WERI-Rb-1 (cell line): ENCODE data around the gene TLCD3A.

ENCODE experiments used
- DNase-seq: peaks from one replicate; pipeline ENCODE4 v3.0.0-alpha.2; 2020
- H3K27ac ChIP-seq: fragments of 250-450 bp; sonication (Bioruptor Pico); 2 replicates; pipeline ENCODE4 v1.5.1; 2020; ENCODE audit warnings: mild to moderate bottlenecking, moderate library complexity
- H3K27me3 ChIP-seq: fragments of 250-450 bp; sonication (Bioruptor Pico); 2 replicates; pipeline ENCODE4 v1.5.1; 2021; ENCODE audit warnings: mild to moderate bottlenecking, low read depth, moderate library complexity; ENCODE audit not compliant: insufficient read depth, severe bottlenecking
- H3K36me3 ChIP-seq: fragments of 250-450 bp; sonication (Bioruptor Pico); 2 replicates; pipeline ENCODE4 v1.5.1; 2020; ENCODE audit warnings: mild to moderate bottlenecking, moderate library complexity
- H3K4me3 ChIP-seq: 2 replicates; pipeline ENCODE4 v1.5.1; 2011; ENCODE audit warnings: low read depth, mild to moderate bottlenecking, control low read depth, low read length
- H3K9me3 ChIP-seq: fragments of 250-450 bp; sonication (Bioruptor Pico); 2 replicates; pipeline ENCODE4 v1.5.1; 2021; ENCODE audit warnings: mild to moderate bottlenecking, moderate library complexity; ENCODE audit not compliant: severe bottlenecking
- CTCF ChIP-seq: IDR thresholded peaks from 2 replicates; pipeline ENCODE4 v1.5.1; 2011; ENCODE audit warnings: low read depth, mild to moderate bottlenecking, control low read depth, inconsistent platforms, low read length

The TLCD3A gene

DNA sequence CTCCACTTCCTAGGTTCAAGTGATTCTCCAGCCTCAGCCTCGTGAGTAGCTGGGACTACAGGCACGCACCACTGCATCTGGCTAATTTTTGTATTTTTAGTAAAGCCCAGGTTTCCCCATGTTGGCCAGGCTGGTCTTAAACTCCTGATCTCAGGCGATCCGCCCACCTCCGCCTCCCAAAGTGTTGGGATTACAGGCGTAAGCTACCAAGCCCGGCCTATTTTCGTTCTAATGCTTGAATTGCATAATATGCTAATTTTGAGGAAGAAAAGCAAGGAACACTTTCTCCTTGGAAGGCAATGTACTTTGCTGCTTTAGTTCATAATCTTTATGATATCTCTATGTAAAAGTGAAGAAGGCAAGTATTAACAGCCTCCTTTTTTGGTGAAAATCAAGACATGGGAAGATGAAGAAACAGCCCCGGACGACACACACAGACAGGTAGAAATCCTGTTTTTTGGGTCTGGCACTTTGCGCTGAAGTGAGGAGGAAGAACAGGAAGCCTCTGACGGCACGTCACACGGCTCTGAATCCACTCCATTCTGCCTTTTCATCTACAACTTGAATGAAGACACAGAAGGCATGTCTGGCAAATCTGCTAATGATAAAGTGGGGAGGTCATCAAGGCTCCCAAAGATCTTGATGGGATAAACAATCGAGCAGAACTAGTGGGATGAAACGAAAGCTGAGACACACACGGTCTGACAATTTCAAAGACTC, 42.7 kb upstream of the TLCD3A start:
- no peak for DNase-seq
- Histone ChIP-seq H3K9me3 (no peaks in the 10 kb centered on the region), H3K36me3 (peaks cover 11% of the 10 kb centered on the region), H3K4me3 (no peak overlapping the region), H3K27me3 (no peaks in the 10 kb centered on the region), H3K27ac (no peak overlapping the region)
- TF ChIP-seq CTCF = no peak

DNA sequence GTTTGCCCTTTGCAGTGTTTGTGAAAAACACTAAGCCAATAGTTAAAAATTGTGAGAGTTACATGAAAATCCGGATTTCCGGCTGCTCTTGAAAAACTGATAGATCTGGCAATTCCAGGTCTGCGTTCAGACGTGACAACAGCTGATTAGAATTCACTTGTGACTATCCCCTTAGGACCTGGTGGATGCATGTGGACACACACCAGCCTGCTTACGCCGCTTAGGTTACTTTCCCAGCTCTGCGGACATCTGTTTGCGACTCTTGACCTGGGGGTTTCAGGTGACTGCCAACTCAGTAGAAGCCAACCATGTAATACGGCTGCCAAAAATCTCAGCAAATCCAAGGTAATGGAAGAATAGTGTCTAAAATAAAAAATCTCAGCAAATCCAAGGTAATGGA, 42.0 kb upstream of the TLCD3A start:
- no peak overlapping the region for H3K4me3 ChIP-seq
- DNase-seq = peak; percentile 38
- H3K36me3 ChIP-seq = peaks cover 15% of the 10 kb centered on the region
- H3K27ac ChIP-seq = no peak overlapping the region
- no peaks in the 10 kb centered on the region for H3K9me3 ChIP-seq
- H3K27me3 ChIP-seq = no peaks in the 10 kb centered on the region
- no peak for TF ChIP-seq CTCF

- Histone ChIP-seq H3K27ac (peak overlapping the region; percentile 24; the same call in 1 of the 2 replicates), H3K36me3 (peaks cover 24% of the 10 kb centered on the region), H3K27me3 (no peaks in the 10 kb centered on the region), H3K9me3 (no peaks in the 10 kb centered on the region), H3K4me3 (no peak overlapping the region)
- TF ChIP-seq CTCF = no peak
- no peak for DNase-seq
These were observed 41.0 kb upstream of the TLCD3A start for GRCh38 chr17:691423-691822.

- H3K27me3 ChIP-seq = no peaks in the 10 kb centered on the region
These were observed 40.3 kb upstream of the TLCD3A start for GRCh38 chr17:692116-692515.

DNA sequence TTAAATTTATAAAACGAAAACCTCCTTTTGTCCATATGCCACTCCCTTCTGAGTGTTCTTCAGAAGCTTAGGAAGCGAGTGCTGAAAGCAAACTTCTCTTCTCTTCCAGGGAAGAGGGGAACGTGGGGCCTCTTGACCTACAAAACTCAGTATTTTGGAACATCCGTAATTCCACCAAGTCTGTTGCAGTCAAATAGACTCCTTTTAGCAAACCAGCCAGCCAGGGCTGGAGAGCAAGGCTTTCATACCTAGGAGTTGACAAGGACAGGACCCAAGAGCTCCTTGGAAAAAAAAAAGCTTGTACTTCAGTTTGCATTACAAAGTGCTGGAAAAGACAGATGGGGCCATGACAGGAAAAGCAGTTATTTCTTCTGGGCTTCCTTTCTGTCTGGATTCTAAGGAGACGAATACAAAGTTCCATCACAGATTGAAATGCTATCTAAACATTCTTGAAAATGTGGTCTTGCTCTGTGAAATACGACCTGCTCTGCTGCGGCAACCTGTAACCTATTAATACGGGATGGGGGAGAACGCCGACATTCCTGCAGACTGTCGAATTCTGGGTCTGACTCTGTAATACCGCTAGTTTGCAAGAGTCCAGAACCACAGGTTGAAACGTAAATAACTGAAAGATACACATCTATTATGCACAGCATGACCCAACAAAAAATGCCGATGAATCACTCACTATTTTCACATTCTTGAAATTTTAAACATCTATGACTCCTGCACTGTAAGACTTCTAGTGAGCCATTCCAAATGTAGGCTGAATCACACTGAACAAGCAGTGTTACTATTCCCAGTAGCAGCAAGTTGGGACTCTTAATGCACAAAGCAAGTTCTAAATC, 38.4 kb upstream of the TLCD3A start:
- Histone ChIP-seq H3K27ac (no peak overlapping the region), H3K4me3 (no peak overlapping the region), H3K9me3 (no peaks in the 10 kb centered on the region), H3K27me3 (no peaks in the 10 kb centered on the region), H3K36me3 (peaks cover 25% of the 10 kb centered on the region)
- DNase-seq = no peak
- no peak for TF ChIP-seq CTCF

More at GRCh38 chr17:692116-692515, 40.3 kb upstream of the TLCD3A start:
- no peak for TF ChIP-seq CTCF
- H3K9me3 ChIP-seq = no peaks in the 10 kb centered on the region
- H3K27ac ChIP-seq = no peak overlapping the region
- no peak overlapping the region for H3K4me3 ChIP-seq
- peaks cover 24% of the 10 kb centered on the region for H3K36me3 ChIP-seq
- DNase-seq = no peak
